ENCODE results near the gene TGFB1. TPM values are rescaled to one million over a fixed set of nuclear protein-coding genes. Genes with fewer than 3 reads are reported as not detected.

Gene TGFB1
- total RNA-seq, 1 experiment from 2014 or later: 54.6 TPM

GRCh38 chr19:41327076-41327575, 26.6 kb downstream of the TGFB1 start:
- DNase-seq (ENCODE audit: low read depth, low spot score): no peak
- Histone ChIP-seq H2AFZ (ENCODE audit: low read depth, low read length, poor library complexity, severe bottlenecking) (no peak overlapping the region), H3K27ac (ENCODE audit: low read depth, low read length) (peak overlapping the region; percentile 42; the same call in 1 of the 2 replicates), H3K4me2 (ENCODE audit: low read length) (peak overlapping the region; percentile 47), H3K79me2 (ENCODE audit: insufficient read depth, low read length) (no peaks in the 10 kb centered on the region), H3K27me3 (ENCODE audit: insufficient read depth, low read length) (no peaks in the 10 kb centered on the region), H3K4me3 (replicated peaks in 1 of 2; ENCODE audit: low read depth in 1 of 2, low read length in 2 of 2) (peak overlapping the region in 1 of 2 experiments; percentile 20; a peak in 1 of 4 replicates), H4K20me1 (ENCODE audit: insufficient read depth) (no peaks in the 10 kb centered on the region), H3K36me3 (ENCODE audit: control insufficient read depth in 1 of 2, insufficient read depth in 2 of 2, low read length in 2 of 2) (peaks cover 0 to 9% of the 10 kb centered on the region in 2 experiments; a peak in 1 of 4 replicates), H3K9ac (ENCODE audit: low read length) (peak overlapping the region; percentile 33), H3K4me1 (ENCODE audit: control insufficient read depth in 1 of 2, insufficient read depth in 2 of 2, low read length in 2 of 2) (peaks cover 8 to 30% of the 10 kb centered on the region in 2 experiments; a peak in 3 of 4 replicates), H3K9me2 (ENCODE audit: insufficient read depth) (no peaks in the 10 kb centered on the region), H3K9me3 (ENCODE audit: control insufficient read depth in 1 of 2, insufficient read depth in 1 of 2, low read depth in 1 of 2, low read length in 2 of 2) (no peaks in the 10 kb centered on the region)
- TF ChIP-seq CBX3 (IDR thresholded peaks at IDR 0.05; ENCODE audit: low read depth): no peak
- no peak for TF ChIP-seq YY1 (IDR thresholded peaks at IDR 0.05; ENCODE audit: extremely low read depth, insufficient replicate concordance, low read depth, low read length)
- no peak for TF ChIP-seq EGR1 (IDR thresholded peaks at IDR 0.05; ENCODE audit: low read depth)
- TF ChIP-seq SIN3A (IDR thresholded peaks at IDR 0.05; ENCODE audit: low read depth): no peak
- TF ChIP-seq ZFX (IDR thresholded peaks at IDR 0.05): no peak
- TF ChIP-seq POLR2A (IDR thresholded peaks at IDR 0.05; ENCODE audit: borderline replicate concordance, extremely low read depth, insufficient read depth, insufficient read length): no peak
- TF ChIP-seq RAD21 (IDR thresholded peaks at IDR 0.05; ENCODE audit: low read depth): no peak
- TF ChIP-seq ELF1 (IDR thresholded peaks at IDR 0.05; ENCODE audit: borderline replicate concordance, low read depth): no peak
- no peak for TF ChIP-seq ZNF274 (IDR thresholded peaks at IDR 0.05; ENCODE audit: low read depth, low read length)
- no peak for TF ChIP-seq SRF (IDR thresholded peaks at IDR 0.05; ENCODE audit: low read depth)
- no peak for TF ChIP-seq EZH2 (IDR thresholded peaks at IDR 0.05)
- TF ChIP-seq CEBPB (IDR thresholded peaks at IDR 0.05; ENCODE audit: low read depth): no peak
- no peak for TF ChIP-seq SP1 (IDR thresholded peaks at IDR 0.05; ENCODE audit: low read depth)
- TF ChIP-seq POLR2AphosphoS5 (IDR thresholded peaks at IDR 0.05; ENCODE audit: low read depth, low read length): no peak
- CTCF ChIA-PET: no interaction called here
- ATAC-seq: no peak
- intact Hi-C loops (cut with micrococcal nuclease): no loop called here
- BruUV-seq (replicated peaks): no TSS peak
- POLR2A ChIA-PET: no interaction called here
- RAD21 ChIA-PET (ENCODE audit: low non-redundant PET in 1 of 2, low total read pairs in 2 of 2, uncharacterized antibody in 2 of 2, unreplicated experiment in 2 of 2): no interaction called here
